GM18517 (cell line): ENCODE measurements around the gene CPED1.
"Not testable (repeated sequence)": the region's sequence is repeated elsewhere in the genome, so short reads cannot be mapped to it uniquely, and the experiment has no call there.

Source experiments
- ATAC-seq: cut with Tn5 transposase; IDR thresholded peaks from one replicate; pipeline ENCODE4 v1.9.1; 2021; ENCODE audit warnings: mild to moderate bottlenecking, moderate library complexity; ENCODE audit not compliant: unreplicated experiment

CPED1 gene

GRCh38 chr7:120981117-120981516, 7.4 kb upstream of the CPED1 start:
- no peak for ATAC-seq

- no peak for ATAC-seq
These were observed 6.5 kb upstream of the CPED1 start for GRCh38 chr7:120981888-120982615.

GRCh38 chr7:120983592-120983991, 4.9 kb upstream of the CPED1 start:
- not testable (repeated sequence) for ATAC-seq

- ATAC-seq = no peak
These were observed 4.1 kb upstream of the CPED1 start for GRCh38 chr7:120984406-120984805.

- ATAC-seq = no peak
These were observed 3.3 kb upstream of the CPED1 start for GRCh38 chr7:120985130-120985758.

GRCh38 chr7:120985839-120986238, 2.7 kb upstream of the CPED1 start:
- no peak for ATAC-seq

- no peak for ATAC-seq
These were observed 1.9 kb upstream of the CPED1 start for GRCh38 chr7:120986650-120987049.

GRCh38 chr7:120987280-120987679, 1.2 kb upstream of the CPED1 start:
- ATAC-seq = no peak

GRCh38 chr7:120987683-120988590, 574 bp upstream of the CPED1 start:
- ATAC-seq = peak; percentile 96

- ATAC-seq = no peak
These were observed 1.0 kb downstream of the CPED1 start for GRCh38 chr7:120989257-120990220.

- peak; percentile 15 for ATAC-seq
These were observed 2.1 kb downstream of the CPED1 start for GRCh38 chr7:120990468-120991118.

GRCh38 chr7:120991161-120991560, 2.6 kb downstream of the CPED1 start:
- peak; percentile 31 for ATAC-seq

GRCh38 chr7:120991581-120991980, 3.1 kb downstream of the CPED1 start:
- no peak for ATAC-seq

GRCh38 chr7:120992272-120992964, 3.9 kb downstream of the CPED1 start:
- no peak for ATAC-seq

- no peak for ATAC-seq
These were observed 4.5 kb downstream of the CPED1 start for GRCh38 chr7:120992965-120993494.

- no peak for ATAC-seq
These were observed 5.2 kb downstream of the CPED1 start for GRCh38 chr7:120993553-120994191.

GRCh38 chr7:120994512-120995410, 6.2 kb downstream of the CPED1 start:
- ATAC-seq = no peak

GRCh38 chr7:120995654-120996053, 7.1 kb downstream of the CPED1 start:
- no peak for ATAC-seq
